Measurements from ENCODE around the gene HS6ST3.
A peak's percentile ranks its signal among the peaks of the same experiment; 100 is the strongest.

Gene HS6ST3

DNA sequence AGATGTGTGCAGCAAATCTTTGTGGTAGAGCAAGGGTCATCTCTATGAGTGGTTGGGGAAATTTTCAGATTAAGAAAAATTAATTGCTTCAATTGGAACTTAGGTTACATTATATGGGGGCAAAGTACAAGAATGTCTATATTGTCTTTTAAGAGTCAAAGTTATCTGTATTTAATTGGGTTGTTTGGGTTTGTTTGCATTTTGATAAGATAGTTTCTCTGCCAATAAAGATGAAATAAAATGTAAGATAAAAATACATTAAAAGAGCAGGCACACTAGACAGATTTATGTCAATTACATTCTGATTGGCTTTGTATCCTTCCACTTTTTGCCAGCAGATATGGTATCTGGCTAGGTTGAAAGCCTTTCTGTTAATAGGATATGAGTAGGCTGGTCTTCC, 587.1 kb downstream of the HS6ST3 start:
- no peak for DNase-seq

DNA sequence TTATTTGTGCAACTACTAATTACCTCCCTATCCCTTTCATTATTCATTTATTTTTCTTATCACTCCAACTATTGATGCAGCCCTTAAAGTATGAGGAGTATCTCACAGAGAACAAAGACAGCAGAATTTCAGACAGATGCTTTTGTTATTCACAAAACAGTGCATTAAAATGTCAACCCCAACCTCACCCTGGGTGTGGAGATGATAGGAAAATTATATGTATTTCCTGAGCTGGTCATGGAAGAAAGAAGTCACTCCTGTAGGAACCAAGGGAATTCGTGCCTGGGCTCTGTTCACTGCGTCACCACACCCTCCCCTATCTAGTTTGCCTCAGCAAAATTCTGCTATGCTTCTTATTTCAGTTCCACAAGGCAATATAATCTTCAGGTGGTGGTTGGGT, 588.9 kb downstream of the HS6ST3 start:
- DNase-seq = no peak

DNA sequence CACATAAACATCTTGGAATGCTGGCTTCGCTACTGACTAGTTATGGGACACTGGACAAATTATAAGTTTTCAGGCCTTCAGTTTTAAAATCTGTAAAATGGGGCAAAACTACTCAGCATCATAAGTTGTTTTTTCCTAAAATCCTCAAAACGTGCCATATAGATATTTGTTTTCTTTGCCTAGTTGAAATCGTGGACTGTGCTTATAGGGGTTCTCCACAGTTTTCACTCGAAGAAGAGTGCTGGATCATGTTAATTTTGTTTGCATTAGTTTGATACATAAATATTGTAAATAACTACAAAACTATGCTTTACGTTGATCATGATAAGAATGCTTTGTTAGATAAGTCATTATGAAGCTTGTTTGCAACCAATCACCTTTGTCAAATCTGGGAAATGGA, 591.0 kb downstream of the HS6ST3 start:
- DNase-seq = no peak

DNA sequence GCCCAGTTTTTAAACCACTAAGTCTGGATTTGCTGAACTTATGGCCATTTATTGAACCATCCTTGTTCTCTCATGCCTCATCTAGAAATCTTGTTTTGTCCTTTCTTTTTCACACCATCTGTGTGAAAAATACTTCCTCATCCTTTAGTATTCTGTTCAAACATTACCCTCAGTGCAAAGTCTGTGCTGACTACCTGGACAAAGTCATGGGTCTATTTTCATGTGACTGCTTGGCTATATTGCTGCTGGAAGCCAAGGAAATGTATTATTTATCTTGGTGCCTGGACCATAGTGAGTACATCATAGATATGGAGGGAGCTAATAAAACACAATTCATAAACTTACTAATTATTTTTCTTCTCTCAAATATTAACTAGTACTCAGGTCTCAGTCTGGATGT, 591.9 kb downstream of the HS6ST3 start:
- no peak for DNase-seq

DNA sequence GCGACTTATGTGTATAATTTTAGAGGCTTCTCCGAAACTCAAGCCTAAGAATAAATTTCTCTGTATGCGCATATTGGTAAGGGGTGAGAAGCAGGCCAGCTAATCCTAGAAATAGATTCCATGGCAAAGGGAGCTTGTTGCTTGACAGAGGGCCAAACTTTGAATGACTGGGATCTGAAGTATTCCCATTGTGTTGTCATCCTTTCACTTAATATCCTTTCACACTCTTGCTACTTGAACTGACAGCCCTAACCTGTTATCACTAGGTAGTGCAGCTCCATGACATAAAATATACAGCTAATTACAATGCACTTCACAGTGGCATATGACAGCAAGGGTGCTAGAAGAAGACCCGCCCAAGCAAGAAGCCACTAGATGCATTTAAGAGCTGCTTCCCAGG, 594.6 kb downstream of the HS6ST3 start:
- DNase-seq = no peak

DNA sequence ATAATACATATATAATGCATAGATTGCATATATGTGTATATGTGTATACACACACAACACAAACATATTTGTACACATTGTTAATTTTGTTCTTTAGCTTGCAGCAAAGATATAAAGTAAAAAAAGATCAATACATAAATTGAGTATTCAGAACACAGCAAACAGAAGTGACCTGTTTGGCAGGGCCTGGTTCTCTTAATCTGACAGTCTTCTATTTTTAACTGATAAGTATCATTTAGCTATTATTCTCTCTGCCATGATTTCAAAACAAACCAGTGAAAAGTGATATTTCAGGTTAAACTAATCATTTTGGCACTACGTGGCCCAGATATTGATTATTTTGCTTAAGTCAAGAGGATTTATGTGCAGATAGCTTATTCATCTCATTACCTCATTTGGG, 595.0 kb downstream of the HS6ST3 start:
- DNase-seq = no peak

DNA sequence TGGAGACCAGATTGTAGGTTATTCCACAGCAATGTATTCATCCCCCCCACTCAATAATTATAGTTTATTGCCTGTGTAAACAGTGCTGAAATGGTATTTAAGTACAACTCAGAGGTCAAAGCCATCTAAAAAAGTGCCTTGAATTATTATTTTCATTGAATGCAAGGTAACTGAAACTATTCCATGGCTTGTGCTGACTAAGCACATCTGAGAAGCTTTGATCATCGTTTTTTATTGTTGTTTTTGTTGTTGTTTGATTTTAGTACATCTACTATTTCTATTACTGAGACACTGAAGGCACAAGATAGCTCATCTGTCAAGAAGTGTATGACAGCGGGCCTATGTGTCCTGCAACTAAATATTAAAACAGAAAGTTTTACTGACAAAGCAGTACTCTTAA, 596.4 kb downstream of the HS6ST3 start:
- no peak for DNase-seq

DNA sequence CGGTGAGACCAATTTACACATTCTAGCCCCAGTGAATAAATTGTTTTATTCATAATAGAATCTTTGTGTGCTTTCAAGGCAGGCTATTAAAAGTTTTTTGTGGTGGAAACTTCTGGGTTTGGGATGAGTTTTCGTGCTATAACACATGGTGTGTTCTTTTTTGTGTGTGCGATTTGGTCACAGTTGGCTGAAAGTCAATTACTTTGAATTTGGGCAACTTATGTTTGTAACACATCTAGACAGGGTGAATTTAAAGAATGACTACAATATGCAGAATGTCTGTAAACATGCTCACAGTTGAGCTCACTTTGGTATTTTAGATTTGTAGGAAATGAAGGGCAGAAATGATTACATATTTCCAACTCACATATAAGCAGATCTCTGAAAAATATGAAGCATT, 597.3 kb downstream of the HS6ST3 start:
- no peak for DNase-seq

DNA sequence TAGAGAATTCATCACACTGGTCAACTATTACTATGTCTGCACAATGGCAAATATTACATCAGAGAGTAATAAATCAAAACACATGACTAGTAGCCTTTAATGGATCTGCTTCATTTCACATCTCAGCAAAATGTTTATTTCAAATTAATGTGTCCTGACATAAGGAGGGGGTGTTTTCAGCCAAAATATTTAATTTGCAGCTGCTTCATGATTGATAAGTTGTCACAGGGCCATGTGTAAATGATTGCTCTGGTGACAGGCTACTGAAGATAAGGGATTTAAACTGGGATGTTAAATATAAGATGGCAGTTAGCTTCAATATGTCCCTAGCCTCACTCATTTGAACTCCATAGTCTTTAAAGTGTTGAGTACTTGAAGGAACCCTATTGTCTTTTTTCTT, 601.1 kb downstream of the HS6ST3 start:
- DNase-seq = no peak

DNA sequence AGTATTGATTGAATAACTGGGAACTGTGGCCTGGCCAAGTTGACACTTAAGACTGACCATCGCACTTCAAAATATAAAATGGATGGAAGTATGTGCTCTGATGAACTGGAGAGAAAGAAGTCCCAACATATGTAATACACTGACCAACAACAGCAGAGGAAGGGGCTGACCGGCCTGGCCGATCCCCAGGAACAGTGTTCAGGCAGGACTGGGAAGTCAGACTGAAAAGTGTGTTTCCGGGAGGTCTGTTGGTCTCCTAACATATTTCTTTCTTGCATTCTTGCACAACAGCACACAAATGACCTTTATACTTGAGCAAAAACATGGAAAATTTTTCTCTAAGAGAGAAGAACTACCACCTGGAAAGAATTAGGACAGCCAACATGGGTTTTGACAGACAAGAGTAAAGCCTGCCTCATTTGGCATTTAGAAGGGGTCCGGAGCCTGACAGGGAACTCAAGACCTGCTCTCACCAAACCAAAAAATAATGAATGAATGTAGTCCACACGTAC, 606.5 kb downstream of the HS6ST3 start:
- no peak for DNase-seq

DNA sequence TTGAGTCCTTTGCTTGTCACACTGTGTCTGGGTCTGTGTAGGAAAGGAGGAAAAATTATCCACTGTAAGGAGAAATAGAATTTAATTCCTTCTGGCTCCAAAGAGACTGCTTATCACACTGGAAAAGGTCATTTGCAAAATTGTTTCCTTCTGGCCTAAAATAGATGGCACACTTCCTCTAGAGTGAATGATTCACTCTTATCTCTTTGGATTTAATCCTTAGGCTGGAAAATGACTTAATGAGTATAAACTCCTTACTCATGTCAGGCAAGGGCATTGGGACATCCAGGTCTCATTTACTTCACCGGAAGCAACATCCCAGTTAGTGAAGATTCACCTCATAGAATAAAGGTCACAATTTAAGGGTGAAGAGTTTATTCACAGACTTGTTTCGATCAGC, 610.8 kb downstream of the HS6ST3 start:
- DNase-seq = no peak

DNA sequence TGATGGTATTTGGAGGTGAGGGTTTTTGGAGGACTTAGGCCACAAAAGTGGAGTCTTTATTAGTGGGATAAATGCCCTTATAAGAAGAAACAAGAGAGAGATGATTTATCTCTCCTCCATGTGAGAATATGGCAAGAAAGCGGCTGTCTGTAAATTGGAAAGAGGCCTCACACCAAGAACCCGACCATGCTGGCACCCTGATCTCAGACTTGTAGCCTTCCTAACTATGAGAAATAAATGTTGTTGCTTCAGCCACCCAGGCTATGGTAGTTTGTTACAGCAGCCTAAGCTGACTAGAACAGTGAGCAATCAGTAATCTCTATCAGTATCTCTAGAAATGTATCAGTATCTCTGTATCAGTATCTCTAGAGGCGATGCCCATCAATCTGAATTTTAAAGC, 617.2 kb downstream of the HS6ST3 start:
- DNase-seq = no peak

DNA sequence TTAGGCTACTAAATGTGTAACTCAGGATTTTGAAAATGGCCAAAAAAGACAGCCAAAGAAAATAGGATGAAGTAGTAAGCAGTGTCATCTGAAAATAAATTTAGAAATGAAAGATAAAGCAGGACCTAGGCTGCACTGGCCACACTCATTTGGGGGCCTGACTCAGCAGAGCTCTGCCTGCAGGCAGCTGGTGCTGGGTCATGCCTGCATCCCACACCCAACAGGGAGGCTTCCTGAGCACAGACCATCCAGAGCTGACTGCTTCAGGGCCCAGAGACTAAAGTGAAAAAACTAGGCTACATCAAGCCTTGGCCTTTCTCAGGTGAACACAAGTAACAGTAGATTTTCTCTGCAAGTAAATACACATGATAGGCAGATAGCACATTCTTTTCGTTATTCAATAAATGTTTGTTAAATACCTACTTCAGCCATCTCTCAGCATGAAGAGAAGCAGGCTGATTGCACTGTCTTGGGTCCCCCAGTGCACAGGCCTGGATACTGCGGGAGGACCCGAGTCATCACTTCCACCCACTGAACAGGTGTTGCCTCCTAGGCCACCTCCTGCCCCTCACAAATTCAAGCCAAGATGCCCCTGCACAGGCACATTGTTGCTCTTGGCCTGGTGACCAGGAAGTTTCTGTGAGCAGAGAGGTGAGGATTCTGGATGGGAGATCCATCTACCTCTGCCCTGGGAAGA, 620.4 kb downstream of the HS6ST3 start:
- DNase-seq = no peak

DNA sequence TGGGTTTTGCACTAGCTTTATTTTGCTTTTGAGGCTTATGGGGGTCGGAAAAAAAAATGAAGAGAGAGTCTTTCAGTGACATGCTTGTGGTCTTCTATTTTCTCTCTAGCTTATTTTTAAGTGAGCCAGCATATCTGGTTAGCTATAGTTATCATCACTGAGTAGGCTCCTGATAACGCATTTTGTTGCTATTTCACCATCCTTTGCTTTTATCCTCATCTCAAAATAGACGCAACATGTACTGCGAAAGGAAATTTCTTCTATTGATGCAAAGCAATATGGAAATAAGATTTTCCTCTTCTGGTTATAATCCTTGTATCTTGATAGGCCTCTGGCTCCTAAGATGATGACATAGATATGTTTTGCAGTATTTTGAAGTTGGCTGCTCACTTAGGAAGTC, 630.5 kb downstream of the HS6ST3 start:
- DNase-seq = no peak

DNA sequence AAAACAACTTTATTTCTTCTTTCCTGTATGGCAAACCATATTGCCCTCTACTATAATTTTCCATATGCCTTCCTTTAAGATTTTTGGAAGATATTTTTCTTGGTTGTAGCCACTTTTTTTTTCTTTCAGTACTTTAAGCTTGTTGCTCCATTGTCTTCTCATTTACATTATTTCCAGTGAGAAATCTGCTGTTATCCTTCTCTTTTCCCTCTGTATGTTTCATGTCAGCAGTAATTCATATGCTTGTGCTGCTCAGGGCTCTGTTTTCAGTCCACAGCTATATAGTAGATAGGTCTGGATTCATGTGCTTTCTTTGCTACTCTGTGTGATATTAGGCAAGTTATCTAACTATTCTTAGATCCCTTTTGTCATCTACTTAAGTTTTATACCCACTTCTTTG, 636.7 kb downstream of the HS6ST3 start:
- no peak for DNase-seq

DNA sequence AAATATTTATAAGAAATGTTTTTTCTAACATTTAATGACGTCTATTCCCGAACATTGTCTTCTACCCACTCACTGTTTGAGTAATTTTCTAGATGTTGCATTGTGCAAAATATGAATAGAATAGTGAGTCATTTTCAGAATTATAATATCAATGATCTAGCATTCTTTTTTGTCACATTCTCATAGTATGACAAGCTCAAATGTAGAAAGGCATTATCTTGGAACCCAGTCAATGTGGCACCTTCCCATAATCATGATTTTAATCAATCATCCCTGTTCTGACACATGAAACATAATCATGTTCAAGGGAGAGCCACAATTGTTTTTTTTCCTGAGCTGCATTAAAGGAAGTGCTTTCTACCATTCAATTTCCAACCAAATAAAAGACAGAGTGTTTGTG, 638.6 kb downstream of the HS6ST3 start:
- DNase-seq = no peak

DNA sequence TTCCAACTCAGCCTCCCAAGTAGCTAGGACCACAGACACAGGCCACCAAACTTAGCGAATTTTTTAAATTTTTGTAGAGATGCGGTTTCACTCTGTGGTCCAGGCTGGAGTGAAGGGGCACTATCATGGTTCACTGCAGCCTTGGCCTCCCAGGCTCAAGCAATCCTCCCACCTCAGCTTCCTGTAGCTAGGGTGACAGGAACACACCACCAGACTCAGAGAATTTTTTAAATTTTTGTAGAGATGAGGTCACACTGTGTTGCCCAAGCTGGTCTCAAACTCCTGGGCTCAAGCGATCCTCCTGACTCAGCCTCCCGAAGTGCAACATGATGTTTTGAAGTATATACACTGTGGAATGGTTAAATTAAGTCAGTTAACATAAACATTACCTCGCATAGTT, 640.8 kb downstream of the HS6ST3 start:
- no peak for DNase-seq

DNA sequence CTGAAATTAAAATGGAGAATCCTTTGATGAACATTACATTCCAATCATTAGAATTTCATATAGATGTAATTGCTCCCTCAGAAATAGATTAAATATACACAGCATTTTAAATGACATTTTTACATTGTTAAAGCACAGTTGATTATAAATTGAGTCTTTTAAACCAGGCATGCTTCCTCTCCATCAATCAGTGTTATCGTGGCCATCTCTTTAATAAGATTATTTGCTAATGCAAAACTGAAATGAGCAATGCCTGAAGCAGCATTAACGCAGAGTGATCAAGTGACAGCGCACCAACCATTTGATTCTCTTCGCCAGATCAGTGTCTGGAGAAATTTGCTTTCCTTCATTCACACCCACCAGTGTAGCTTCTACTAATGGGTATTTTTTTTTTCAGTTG, 644.6 kb downstream of the HS6ST3 start:
- no peak for DNase-seq

DNA sequence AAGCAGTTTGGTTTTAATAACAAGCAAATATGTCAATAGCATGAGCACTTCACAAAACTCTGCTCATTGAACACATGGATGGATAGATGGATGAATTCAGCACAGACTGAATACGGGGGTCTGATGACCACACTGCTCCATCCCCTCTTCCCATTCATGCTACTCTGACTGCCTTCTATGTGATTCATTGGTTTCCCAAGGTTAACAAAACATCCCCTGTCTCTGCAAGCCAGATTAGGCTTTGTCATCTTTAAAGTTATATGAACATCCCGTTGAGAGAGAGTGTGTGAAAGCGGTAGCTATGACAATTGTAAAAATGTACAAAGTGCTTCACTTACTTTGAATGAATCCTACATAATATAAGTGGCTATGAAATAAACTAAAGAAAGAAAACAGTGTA, 651.9 kb downstream of the HS6ST3 start:
- no peak for DNase-seq

DNA sequence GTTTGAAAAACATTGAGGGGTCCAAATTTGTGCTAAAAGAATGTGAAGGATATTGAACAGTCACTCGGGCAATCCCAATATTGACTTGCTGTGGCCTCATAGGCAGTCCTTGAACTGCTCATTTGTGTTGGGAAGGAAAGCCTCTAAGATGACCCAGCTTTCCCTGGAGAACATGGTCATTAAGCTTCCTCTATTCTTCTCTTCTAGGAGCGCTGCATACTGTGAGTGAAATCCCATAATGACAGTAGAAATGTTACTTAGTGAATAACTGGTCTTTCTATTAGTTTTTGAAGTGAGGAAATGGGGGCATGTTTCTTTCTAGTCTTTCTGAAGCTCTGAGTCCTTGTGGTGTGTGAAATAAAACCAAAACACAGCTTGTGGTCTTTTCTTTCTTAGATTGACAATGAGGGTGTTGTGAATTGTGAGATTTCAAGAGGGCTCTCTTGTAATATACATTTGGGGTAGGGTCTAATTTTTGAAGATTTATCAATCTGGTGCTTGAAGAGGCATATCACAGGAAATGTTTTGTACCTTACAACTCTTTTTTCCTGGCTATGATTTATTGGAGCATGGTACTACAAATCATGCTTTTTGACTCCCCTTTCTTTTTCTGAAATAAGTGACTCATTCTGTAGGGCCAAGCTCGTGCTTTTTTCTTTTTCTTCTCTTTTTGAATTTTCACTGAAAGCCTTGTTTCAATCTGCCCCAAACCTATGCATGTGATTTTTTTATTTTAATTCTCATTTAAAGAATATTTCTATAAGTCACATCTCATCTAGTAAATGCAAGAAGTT, 653.6 kb downstream of the HS6ST3 start:
- DNase-seq = no peak

DNA sequence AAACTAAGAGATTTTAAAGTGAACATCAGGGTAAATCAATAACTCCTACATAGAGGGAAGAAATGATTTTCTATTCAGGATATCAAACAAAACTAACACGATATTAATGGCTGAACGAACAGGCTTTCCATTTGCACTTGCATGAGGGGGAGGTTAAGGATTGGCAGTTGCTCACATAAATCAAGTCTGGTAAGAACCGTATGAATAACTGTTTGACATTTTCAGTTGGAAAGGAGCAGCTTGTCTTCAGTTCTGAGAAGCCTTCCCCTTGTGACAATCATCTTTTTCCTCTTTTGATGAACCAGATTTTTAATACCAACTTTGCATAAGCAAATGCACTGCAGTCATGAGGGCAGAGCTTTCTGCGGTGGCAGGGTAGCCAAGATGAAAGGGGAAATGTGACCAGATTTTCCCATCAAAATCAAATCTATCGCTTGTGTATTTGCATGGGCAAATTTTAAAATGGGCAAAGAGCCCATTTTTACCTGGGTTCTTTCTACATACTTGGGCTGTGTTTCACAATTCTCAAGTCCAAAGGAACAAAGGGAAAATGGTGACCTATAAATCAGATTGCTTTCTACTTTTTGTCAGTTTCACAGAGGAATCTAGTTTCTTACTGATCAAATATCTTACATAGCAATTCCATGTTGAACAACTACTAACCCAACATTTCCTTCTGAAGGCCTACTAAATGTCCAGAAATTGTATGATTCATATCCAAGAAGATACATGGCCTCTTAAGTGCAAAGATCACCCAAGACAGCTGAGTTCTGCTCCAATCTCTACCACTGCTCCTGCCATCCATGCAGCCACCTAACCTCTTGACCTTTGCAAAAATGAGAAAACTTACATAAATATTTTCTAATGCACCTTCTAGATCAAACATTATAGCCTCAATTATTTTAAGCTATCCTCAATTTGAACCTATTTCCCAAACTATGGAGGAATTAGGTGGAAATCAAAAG, 654.7 kb downstream of the HS6ST3 start:
- no peak for DNase-seq

DNA sequence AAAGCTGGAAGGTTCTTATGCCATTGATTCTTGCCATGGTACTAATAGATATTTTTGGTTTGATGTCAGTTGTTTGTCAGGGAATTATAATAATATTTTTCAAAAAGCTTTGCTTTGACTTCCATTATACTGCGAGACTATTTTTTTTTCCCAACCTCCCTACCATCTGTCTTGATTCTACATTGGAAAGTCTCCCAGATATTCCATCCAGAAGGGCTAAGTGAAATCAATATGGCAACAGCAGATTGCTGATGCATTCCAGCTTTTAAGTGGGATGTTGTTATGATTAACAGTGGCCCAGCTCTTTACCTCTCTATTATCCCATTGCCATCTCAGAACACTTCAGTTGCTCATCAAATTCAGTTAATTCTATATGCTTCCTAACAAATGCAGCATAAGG, 657.0 kb downstream of the HS6ST3 start:
- DNase-seq = peak; percentile 74 to 92

DNA sequence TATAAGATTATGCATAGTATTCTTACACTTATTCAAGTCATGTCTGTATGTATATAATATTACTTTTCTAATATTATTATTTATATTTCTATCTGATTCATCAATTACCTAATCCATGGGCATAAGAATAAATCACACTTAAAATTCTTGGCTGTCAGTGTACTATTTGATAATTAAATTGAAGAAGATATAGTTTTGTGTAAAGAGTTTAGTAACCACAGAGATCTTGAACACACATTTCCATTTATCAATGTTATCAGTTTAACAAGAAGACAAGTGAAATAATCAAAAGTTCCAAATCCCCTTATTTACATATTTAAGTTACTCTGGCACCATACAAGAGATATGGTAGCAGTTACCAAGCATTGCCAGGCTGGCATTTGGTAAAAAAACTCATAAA, 659.9 kb downstream of the HS6ST3 start:
- DNase-seq = no peak
